Measurements from ENCODE around the gene BTBD6. TPM values are rescaled to one million over a fixed set of nuclear protein-coding genes. Genes with fewer than 3 reads are reported as not detected.
A peak's percentile ranks its signal among the peaks of the same experiment; 100 is the strongest.

BTBD6 gene
- total RNA-seq, 1 donor from 2014 or later: 38.8 TPM

DNA sequence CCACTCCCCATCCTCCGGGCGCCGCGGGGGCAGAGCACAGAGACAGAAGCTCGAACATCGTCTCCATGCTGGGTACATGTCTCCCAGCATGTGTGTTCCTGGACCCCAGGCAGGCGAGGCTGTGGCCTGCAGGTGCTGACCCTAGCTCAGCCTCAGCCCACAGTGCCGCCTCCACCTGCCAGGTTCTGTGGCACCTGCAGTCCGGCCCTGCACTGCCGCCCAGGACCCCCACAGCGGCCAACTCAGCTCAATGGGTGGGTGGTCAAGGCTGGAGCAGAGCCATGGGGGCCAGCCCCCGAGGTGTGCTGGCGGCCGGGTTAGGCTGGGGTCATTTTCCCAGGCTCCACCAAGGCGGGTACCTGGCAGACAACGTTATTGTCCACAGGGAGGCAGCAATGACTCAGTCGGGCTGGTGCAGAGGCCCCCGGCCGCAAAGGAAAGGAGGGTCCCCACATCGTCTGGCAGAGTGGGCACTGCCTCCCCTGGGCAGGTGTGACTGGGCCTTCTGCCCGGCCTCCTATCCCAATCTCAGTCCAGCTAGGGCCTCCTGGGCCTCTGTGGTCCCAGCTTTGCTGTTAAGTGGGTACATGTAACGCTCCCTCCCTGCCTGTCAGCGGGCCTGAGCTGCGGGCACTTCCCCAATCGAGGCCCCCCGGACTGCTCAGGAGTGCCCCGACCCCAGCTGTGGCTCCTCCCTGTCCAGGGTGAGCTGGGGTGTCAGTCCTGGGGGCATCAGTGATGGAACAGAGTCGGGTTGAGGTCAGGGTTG, 47.0 kb upstream of the BTBD6 start:
- DNase-seq (ENCODE audit: extremely low spot score, unreplicated experiment): no peak
- Mint-ChIP-seq H3K36me3 (no peaks in the 10 kb centered on the region), H3K27ac (no peak overlapping the region), H3K9me3 (no peaks in the 10 kb centered on the region), H3K27me3 (peaks cover 7% of the 10 kb centered on the region), H3K4me1 (ENCODE audit: unreplicated experiment) (no peaks in the 10 kb centered on the region), H3K4me3 (no peak overlapping the region)
- TF ChIP-seq, protein P1, sequence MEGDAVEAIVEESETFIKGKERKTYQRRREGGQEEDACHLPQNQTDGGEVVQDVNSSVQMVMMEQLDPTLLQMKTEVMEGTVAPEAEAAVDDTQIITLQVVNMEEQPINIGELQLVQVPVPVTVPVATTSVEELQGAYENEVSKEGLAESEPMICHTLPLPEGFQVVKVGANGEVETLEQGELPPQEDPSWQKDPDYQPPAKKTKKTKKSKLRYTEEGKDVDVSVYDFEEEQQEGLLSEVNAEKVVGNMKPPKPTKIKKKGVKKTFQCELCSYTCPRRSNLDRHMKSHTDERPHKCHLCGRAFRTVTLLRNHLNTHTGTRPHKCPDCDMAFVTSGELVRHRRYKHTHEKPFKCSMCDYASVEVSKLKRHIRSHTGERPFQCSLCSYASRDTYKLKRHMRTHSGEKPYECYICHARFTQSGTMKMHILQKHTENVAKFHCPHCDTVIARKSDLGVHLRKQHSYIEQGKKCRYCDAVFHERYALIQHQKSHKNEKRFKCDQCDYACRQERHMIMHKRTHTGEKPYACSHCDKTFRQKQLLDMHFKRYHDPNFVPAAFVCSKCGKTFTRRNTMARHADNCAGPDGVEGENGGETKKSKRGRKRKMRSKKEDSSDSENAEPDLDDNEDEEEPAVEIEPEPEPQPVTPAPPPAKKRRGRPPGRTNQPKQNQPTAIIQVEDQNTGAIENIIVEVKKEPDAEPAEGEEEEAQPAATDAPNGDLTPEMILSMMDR (conservative IDR thresholded peaks at IDR 0.05): peak; percentile 17

- H3K27me3 Mint-ChIP-seq: peaks cover 7% of the 10 kb centered on the region
- no peak overlapping the region for H3K4me3 Mint-ChIP-seq
- no peaks in the 10 kb centered on the region for H3K36me3 Mint-ChIP-seq
- H3K4me1 Mint-ChIP-seq (ENCODE audit: unreplicated experiment): no peaks in the 10 kb centered on the region
- DNase-seq (ENCODE audit: extremely low spot score, unreplicated experiment): no peak
- H3K27ac Mint-ChIP-seq: no peak overlapping the region
- TF ChIP-seq, protein P1 (conservative IDR thresholded peaks at IDR 0.05): no peak
- H3K9me3 Mint-ChIP-seq: no peaks in the 10 kb centered on the region
Measured at GRCh38 chr14:105201925-105202513, 46.3 kb upstream of the BTBD6 start.

GRCh38 chr14:105203057-105203531, 45.2 kb upstream of the BTBD6 start:
- H3K4me3 Mint-ChIP-seq: no peak overlapping the region
- peak; percentile 87 for DNase-seq (ENCODE audit: extremely low spot score, unreplicated experiment)
- H3K27me3 Mint-ChIP-seq: peaks cover 7% of the 10 kb centered on the region
- TF ChIP-seq, protein P1 (conservative IDR thresholded peaks at IDR 0.05): peak; percentile 98
- H3K27ac Mint-ChIP-seq: no peak overlapping the region
- no peaks in the 10 kb centered on the region for H3K9me3 Mint-ChIP-seq
- no peaks in the 10 kb centered on the region for H3K4me1 Mint-ChIP-seq (ENCODE audit: unreplicated experiment)
- no peaks in the 10 kb centered on the region for H3K36me3 Mint-ChIP-seq

GRCh38 chr14:105203701-105204100, 44.6 kb upstream of the BTBD6 start:
- TF ChIP-seq, protein P1 (conservative IDR thresholded peaks at IDR 0.05): no peak
- Mint-ChIP-seq H3K4me1 (ENCODE audit: unreplicated experiment) (no peaks in the 10 kb centered on the region), H3K36me3 (no peaks in the 10 kb centered on the region), H3K27ac (no peak overlapping the region), H3K9me3 (no peaks in the 10 kb centered on the region), H3K4me3 (no peak overlapping the region), H3K27me3 (peaks cover 3% of the 10 kb centered on the region)
- no peak for DNase-seq (ENCODE audit: extremely low spot score, unreplicated experiment)

DNA sequence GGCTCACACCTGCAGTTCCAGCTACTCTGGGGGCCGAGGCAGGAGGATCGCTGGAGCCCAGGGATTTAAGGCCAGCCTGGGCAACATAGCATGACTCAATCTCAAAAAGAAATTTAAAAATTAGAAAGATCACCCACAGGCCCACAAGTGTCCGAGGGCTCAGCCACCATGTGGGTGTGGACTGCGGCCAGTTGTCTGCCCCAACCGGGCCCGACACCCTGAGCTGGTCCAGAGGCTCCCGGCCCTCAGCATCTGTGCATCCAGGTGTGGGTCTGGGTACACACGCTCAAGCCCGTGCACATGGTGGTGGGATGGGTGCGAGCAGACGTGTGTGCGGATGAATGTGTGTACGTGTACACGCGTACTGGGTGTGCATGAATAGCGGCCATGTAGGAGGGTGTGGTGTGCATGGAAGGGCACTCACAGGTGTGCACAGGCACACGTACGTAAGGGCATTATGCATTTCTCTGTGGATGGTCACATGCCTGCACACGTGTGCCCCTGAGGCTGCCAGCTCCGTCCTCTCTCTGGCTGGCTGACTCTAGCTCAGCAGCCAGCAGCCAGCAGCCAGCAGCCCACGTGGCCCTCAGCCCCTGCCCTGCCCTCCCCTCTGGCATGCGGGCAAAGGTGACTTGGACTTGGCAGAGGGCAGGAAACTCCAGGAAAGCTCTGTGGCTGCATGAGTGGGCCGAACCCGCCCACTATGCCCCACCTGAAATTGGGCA, 44.0 kb upstream of the BTBD6 start:
- no peak overlapping the region for H3K4me3 Mint-ChIP-seq
- H3K27ac Mint-ChIP-seq: no peak overlapping the region
- no peak for DNase-seq (ENCODE audit: extremely low spot score, unreplicated experiment)
- H3K27me3 Mint-ChIP-seq: no peaks in the 10 kb centered on the region
- TF ChIP-seq, protein P1 (conservative IDR thresholded peaks at IDR 0.05): no peak
- no peaks in the 10 kb centered on the region for H3K9me3 Mint-ChIP-seq
- no peaks in the 10 kb centered on the region for H3K4me1 Mint-ChIP-seq (ENCODE audit: unreplicated experiment)
- no peaks in the 10 kb centered on the region for H3K36me3 Mint-ChIP-seq

Measured in type B pancreatic cell (in vitro differentiated cells).